Tibial nerve (tissue), 4 donors: ENCODE data around the gene JAG2. TPM values are rescaled to one million over a fixed set of nuclear protein-coding genes. Genes with fewer than 3 reads are reported as not detected.

ENCODE experiments used
- DNase-seq, 2 donors: peaks; one replicate each; pipeline ENCODE4 v3.0.0-alpha.2; 2019; ENCODE audit warnings: low spot score in 2 of 2
- H3K27ac ChIP-seq, 4 donors: fragments of 200-600 bp; sonication (generic) in 3 of 4; one replicate each; pipeline ENCODE4 v1.5.1; 2017 to 2019; ENCODE audit warnings: mild to moderate bottlenecking in 1 of 4
- H3K27me3 ChIP-seq, 2 donors: fragments of 200-600 bp; sonication (generic) in 1 of 2; one replicate each; pipeline versions ENCODE4 v1.5.1 to v1.6.0; 2017 to 2019
- H3K36me3 ChIP-seq, 3 donors: fragments of 200-600 bp; sonication (generic); one replicate each; pipeline ENCODE4 v1.5.1; 2018 to 2019
- H3K4me1 ChIP-seq, 4 donors: fragments of 200-600 bp; sonication (generic) in 3 of 4; one replicate each; pipeline ENCODE4 v1.5.1; 2017 to 2019
- H3K4me3 ChIP-seq, 4 donors: fragments of 200-600 bp; sonication (generic) in 3 of 4; one replicate each; pipeline ENCODE4 v1.5.1; 2017 to 2019; ENCODE audit warnings: mild to moderate bottlenecking in 1 of 4, moderate library complexity in 1 of 4
- H3K9me3 ChIP-seq, 4 donors: fragments of 200-600 bp; sonication (generic) in 3 of 4; one replicate each; pipeline ENCODE4 v1.5.1; 2017 to 2019
- EP300 ChIP-seq, 2 donors: sonication (generic); formaldehyde crosslinking; IDR thresholded peaks; one replicate each; pipeline ENCODE4 v1.6.1; 2017; ENCODE audit warnings: antibody characterized with exemption in 2 of 2, mild to moderate bottlenecking in 1 of 2
- POLR2A ChIP-seq, 2 donors: fragments of 450-650 bp; IDR thresholded peaks; one replicate each; pipeline ENCODE4 v1.6.1; 2017; ENCODE audit warnings: antibody characterized with exemption in 2 of 2, mild to moderate bottlenecking in 2 of 2, moderate library complexity in 2 of 2
- WGBS, 2 donors: methylation state at CpG; one replicate each; pipeline ENCODE4 v1.1.5; 2018; 5-methylcytosine and 5-hydroxymethylcytosine counted together
- total RNA-seq, 4 donors: library from RNA; depleted of rRNA; stranded (reverse); fragments of >200 nt; gene quantifications; one replicate each; pipeline ENCODE4 v1.1.0, GENCODE V29; 2016
- TF ChIP-seq, protein P1 (sequence below), 5 experiments: fragments of 200-600 bp in 3 of 5; fragments of 450-650 bp in 2 of 5; sonication (generic) in 3 of 5; IDR thresholded peaks; one replicate each; pipeline ENCODE4 v1.5.1; 2016 to 2019; ENCODE audit warnings: antibody characterized with exemption in 5 of 5, mild to moderate bottlenecking in 3 of 5, moderate library complexity in 2 of 5

The JAG2 gene
- total RNA-seq, 4 donors from 2014 or later: 7.4 to 13.8 (median 12.8) TPM

DNA sequence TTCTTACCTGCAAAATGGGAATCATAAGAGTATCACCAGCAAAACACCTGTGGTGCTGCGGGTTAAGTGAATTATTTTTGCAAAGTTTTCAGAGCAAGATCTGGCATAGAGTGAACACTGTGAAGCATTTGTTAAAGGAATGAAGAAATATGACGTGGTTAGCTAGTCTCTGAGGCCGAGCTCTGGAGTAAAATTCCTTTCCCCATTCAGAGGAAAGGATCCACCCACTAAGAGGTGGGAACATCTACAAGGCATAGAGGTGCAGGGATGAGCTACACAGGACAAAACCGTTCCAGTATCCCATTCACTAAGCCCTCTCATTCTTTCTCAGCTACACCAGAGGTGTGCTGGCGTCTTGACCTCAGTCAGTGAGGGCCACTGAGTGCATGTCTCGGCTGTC lies 48.5 kb downstream of the JAG2 start:
- no peaks in the 10 kb centered on the region for H3K4me1 ChIP-seq
- H3K4me3 ChIP-seq: no peak overlapping the region
- no peak overlapping the region for H3K27ac ChIP-seq
- peaks cover 0 to 12% of the 10 kb centered on the region in 2 donors for H3K27me3 ChIP-seq
- 68 to 72% methylated on average over 6 of the region's 6 CpGs for WGBS, 2 donors
- TF ChIP-seq EP300 (IDR thresholded peaks at IDR 0.05): no peak
- TF ChIP-seq POLR2A (IDR thresholded peaks at IDR 0.05): no peak
- TF ChIP-seq, protein P1, sequence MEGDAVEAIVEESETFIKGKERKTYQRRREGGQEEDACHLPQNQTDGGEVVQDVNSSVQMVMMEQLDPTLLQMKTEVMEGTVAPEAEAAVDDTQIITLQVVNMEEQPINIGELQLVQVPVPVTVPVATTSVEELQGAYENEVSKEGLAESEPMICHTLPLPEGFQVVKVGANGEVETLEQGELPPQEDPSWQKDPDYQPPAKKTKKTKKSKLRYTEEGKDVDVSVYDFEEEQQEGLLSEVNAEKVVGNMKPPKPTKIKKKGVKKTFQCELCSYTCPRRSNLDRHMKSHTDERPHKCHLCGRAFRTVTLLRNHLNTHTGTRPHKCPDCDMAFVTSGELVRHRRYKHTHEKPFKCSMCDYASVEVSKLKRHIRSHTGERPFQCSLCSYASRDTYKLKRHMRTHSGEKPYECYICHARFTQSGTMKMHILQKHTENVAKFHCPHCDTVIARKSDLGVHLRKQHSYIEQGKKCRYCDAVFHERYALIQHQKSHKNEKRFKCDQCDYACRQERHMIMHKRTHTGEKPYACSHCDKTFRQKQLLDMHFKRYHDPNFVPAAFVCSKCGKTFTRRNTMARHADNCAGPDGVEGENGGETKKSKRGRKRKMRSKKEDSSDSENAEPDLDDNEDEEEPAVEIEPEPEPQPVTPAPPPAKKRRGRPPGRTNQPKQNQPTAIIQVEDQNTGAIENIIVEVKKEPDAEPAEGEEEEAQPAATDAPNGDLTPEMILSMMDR (IDR thresholded peaks at IDR 0.05): no peak
- no peak for DNase-seq
- no peaks in the 10 kb centered on the region for H3K36me3 ChIP-seq
- peaks cover 0 to 43% (median 1%) of the 10 kb centered on the region in 4 donors for H3K9me3 ChIP-seq

DNA sequence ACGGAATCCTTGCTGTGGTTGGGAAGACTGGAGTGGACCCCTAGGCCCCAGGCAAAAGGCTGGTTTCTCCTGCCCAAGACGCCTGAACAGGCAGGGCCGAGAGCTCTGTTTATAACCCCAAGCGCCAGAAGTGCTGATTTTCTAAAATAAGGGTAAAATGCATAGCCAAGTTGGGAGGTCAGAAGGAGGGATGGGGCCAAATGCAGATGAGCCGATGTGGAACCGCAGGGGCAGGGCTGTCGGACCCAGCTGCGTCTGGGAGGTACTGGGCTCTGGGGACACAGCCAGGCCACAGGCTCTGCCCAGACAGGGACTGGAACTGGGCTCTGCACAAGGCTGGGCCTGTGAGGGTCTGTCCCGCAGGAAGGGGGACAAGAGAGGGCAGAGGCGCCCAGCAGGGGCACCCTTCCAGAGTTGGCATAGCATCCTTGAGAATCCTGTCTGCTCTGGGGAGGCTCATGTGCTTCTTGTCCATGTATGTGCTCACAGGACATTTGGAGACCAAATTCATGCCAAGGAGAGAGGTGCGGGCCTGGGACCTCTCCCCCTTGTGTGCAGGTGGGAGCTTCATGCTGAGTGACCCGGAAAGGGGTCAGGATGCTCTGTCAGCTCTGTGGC lies 49.1 kb downstream of the JAG2 start:
- no peak for TF ChIP-seq POLR2A (IDR thresholded peaks at IDR 0.05)
- TF ChIP-seq EP300 (IDR thresholded peaks at IDR 0.05): no peak
- TF ChIP-seq, protein P1 (IDR thresholded peaks at IDR 0.05): no peak
- peaks cover 0 to 12% of the 10 kb centered on the region in 2 donors for H3K27me3 ChIP-seq
- H3K36me3 ChIP-seq: no peaks in the 10 kb centered on the region
- no peaks in the 10 kb centered on the region for H3K4me1 ChIP-seq
- H3K9me3 ChIP-seq: peaks cover 0 to 38% (median 1%) of the 10 kb centered on the region in 4 donors
- 78 to 86% methylated on average over 11 to 12 of the region's 12 CpGs for WGBS, 2 donors
- no peak overlapping the region for H3K4me3 ChIP-seq
- H3K27ac ChIP-seq: no peak overlapping the region
- no peak for DNase-seq

DNA sequence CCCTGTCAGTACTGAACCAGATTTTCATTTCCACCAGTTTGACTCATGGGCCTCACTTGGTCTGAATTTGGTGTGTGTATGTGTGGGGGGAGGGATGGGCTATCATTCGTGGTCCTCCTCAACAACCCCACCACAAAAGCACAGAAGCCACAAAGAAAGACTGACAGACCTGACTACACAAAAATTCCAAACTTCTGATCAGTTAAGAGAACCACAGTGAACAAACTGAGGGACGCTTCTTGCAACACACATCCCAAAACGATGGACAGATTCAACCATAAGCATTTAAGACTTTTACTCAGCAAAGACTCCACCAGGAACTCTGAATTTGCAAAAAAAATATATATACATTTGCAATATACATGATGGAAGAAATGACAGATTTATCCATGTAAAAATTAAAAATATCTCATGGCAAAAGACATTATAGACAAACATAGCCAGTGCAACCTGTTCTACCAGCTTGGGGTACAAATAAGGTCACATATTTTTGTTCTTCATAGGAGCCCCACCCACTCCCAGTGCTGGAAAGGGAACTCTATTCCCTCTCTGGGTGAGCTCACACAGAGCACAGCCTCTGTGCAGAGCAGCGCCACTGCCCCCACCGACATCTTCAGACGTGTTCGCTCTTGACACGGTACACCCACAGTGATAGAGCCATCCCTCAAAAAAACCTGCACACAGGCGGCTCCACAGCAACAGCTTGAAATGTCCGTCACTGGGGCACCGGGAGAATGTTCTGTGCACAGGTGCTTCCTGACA lies 49.7 kb downstream of the JAG2 start:
- no peak for DNase-seq
- Histone ChIP-seq H3K36me3 (no peaks in the 10 kb centered on the region), H3K27me3 (peaks cover 0 to 12% of the 10 kb centered on the region in 2 donors), H3K9me3 (peaks cover 0 to 37% (median 1%) of the 10 kb centered on the region in 4 donors), H3K4me3 (no peak overlapping the region), H3K27ac (no peak overlapping the region), H3K4me1 (no peaks in the 10 kb centered on the region)
- 70 to 75% methylated on average over 11 of the region's 11 CpGs for WGBS, 2 donors
- TF ChIP-seq POLR2A (IDR thresholded peaks at IDR 0.05) (no peak), EP300 (IDR thresholded peaks at IDR 0.05) (no peak)
- TF ChIP-seq, protein P1 (IDR thresholded peaks at IDR 0.05): no peak

DNA sequence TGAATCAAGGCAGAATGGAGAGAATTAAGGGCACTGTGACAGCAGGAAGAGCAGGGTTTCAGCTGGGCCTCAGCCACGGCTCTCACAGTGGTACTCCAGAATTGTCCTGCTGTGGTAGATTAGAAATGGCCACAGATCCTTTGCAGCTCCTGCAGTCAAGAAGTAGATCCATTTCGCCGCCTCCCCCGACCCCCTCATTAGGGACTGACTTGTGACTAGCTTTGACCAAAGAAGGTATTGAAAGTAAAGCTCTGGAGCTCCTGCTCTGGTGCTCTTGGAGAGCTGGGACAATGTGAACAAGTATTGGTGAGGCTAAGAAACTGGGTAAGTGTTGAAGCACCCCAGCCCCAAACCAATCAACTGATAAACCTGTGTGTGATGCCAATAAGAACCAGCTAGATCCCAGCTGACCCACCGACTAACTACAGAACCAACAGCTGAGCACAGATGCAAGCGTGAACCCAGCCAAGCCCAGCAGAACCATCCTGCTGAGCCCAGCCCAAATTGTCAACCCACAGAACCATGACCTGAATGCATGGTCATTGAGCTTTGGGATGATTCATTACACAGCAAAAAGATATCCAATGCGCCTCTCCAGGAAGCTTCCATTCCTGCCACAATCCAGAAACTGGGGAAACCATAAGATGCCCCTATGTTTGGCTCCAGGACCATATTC lies 50.7 kb downstream of the JAG2 start:
- Histone ChIP-seq H3K9me3 (peaks cover 0 to 34% (median 1%) of the 10 kb centered on the region in 4 donors), H3K27me3 (peaks cover 0 to 12% of the 10 kb centered on the region in 2 donors), H3K4me1 (no peaks in the 10 kb centered on the region), H3K4me3 (no peak overlapping the region), H3K27ac (no peak overlapping the region), H3K36me3 (no peaks in the 10 kb centered on the region)
- DNase-seq: no peak
- TF ChIP-seq EP300 (IDR thresholded peaks at IDR 0.05): no peak
- TF ChIP-seq, protein P1 (IDR thresholded peaks at IDR 0.05): no peak
- TF ChIP-seq POLR2A (IDR thresholded peaks at IDR 0.05): no peak
- WGBS, 2 donors: 87 to 92% methylated on average over 7 of the region's 7 CpGs
